Measurements from ENCODE around the gene NUDT8.
"Not testable (repeated sequence)": the region's sequence is repeated elsewhere in the genome, so short reads cannot be mapped to it uniquely, and the experiment has no call there.

The NUDT8 gene

GRCh38 chr11:67613960-67614715 lies 15.6 kb downstream of the NUDT8 start:
- DNase-seq, result peak in 11 of 58 donors; percentile 10 to 49 (median 26)

DNA sequence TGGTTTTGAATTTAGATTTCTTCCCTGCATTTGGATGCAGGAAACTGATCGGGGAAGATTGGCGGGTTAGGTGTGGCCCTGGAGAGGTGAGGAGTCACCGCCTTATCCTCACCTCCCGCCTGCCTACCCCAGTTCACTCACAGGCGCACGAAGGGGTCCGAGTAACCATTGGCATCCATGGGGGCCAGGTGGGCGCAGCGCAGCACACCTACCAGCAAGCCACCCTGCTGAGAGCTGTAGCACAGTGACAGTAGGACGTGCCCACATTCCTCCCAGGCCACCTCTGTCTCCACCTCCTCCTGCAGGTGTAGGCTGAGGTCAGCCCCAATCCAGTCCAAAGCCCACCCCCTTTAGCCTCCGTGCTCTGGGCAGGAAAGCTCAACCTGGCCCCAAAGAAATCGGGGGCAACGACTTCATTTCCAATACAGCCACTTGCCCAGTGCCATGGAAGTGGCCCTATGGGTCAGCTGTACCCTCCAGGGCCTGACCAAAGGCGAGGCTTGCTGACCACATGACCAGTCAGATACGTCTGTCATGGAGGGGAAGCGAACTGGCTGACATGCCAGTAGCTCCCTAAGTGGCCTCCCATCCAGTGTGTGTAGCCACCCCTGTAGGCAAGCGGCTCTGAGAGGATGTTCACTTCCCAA lies 16.3 kb downstream of the NUDT8 start:
- no peak for DNase-seq

DNA sequence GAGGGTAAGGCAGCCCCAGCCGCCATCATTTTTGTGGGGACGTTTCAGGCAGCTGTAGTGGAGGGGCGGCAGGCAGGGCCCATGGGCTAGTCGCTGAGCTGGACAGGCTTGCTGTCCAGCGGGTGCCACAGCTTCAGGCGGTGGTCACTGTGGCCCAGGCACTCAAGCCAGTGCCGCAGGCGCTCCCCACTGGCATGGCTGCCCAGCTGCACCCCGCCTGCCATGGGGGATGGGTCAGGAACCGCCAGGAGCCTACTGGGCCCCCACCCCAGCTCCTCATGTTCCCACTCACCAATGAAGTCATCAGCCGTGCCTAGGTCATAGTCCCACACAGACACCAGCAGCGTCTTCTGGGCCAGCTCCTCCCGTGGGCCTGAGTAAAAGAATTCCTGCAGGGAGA lies 17.0 kb downstream of the NUDT8 start:
- DNase-seq, result no peak

DNA sequence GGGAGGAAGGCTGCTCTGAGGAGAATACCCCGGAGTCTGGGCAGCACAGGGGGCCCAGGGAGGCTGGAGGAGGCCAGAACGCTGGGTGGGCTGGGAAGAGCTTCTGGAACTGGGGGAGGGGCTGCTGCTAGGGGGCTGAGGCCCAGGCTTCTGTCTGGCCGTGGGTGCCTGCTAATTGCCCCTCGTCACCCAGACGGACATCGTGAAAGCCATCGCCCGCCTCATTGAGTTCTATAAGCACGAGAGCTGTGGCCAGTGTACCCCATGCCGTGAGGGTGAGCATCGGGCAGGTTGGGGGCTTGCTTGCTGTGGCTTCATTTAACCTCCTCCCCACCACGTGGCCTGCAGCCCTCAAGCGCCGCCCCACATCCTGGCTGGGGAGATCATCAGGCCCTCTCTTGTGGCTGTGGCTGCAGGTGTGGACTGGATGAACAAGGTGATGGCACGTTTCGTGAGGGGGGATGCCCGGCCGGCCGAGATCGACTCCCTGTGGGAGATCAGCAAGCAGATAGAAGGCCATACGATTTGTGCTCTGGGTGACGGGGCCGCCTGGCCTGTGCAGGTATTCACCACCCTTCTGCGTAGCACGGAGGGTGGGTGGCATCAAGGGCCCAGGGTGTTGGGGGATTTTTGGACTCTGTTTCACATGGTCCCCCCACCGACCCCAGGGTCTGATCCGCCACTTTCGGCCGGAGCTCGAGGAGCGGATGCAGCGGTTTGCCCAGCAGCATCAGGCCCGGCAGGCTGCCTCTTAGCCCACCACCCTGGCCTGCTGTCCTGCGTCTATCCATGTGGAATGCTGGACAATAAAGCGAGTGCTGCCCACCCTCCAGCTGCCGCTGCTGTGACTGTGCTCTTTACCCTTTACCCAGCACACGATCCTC lies 17.8 kb downstream of the NUDT8 start:
- DNase-seq, result no peak

DNA sequence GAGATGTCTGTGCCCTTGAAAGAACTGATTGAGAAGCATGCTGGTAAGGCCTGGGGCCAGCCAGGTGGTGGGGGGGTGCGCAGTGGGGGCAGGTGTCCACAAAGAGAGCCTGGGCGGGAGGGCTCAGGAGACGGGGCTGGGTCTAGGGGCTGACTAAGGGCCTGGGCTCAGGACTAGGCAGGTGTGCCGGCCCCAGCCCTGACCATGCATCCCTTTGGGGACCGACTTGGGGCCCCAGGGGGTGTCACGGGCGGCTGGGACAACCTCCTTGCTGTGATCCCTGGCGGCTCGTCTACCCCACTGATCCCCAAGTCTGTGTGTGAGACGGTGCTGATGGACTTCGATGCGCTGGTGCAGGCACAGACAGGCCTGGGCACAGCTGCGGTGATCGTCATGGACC lies 18.6 kb downstream of the NUDT8 start:
- DNase-seq, result no peak

GRCh38 chr11:67610302-67610868 lies 19.4 kb downstream of the NUDT8 start:
- no peak for DNase-seq

DNA sequence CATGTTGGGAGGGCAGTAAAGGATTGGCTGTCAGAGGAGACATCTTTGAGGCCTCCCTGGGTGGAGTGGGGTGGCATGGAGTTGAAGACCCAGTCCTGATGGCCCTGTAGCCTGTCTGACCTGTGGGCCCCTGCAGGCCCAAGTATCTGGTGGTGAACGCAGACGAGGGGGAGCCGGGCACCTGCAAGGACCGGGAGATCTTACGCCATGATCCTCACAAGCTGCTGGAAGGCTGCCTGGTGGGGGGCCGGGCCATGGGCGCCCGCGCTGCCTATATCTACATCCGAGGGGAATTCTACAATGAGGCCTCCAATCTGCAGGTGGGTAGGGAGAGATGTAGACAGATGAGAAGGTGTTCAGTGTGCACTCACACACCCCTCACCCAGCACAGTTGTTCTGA lies 20.4 kb downstream of the NUDT8 start:
- DNase-seq, result no peak

- DNase-seq, result no peak
Observed at GRCh38 chr11:67608486-67608885, 21.3 kb downstream of the NUDT8 start.

GRCh38 chr11:67607507-67607906 lies 22.2 kb downstream of the NUDT8 start:
- no peak for DNase-seq

- peak; percentile 60 to 97 (median 94) for DNase-seq
Observed at GRCh38 chr11:67606492-67607295, 23.0 kb downstream of the NUDT8 start, which contains the start of gene NDUFV1. TSS of gene NDUFV1 (plus strand) at chr11:67606936. CDS start at chr11:67607005, 69 bp downstream.

DNA sequence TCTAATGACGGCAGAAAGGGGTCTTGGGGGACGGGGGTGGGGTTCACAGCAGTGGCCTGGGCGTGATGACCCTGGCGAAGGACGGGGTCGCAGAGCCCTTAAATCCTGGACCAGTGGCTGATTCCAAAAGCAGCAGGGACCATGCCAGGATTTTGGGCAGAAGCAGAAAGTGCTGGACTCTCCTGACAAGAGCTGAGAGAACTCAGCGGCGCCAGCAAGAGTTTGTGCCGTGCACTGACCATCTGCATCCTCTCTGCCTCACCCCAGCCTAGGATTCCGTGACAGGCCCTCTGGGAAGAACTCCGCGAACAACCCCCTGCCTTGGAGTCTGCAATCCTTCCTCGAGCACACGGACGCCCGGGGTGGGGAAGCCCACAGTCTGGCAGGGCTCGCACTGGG lies 23.6 kb downstream of the NUDT8 start:
- DNase-seq, result peak in 1 of 58 donors; percentile 62

DNA sequence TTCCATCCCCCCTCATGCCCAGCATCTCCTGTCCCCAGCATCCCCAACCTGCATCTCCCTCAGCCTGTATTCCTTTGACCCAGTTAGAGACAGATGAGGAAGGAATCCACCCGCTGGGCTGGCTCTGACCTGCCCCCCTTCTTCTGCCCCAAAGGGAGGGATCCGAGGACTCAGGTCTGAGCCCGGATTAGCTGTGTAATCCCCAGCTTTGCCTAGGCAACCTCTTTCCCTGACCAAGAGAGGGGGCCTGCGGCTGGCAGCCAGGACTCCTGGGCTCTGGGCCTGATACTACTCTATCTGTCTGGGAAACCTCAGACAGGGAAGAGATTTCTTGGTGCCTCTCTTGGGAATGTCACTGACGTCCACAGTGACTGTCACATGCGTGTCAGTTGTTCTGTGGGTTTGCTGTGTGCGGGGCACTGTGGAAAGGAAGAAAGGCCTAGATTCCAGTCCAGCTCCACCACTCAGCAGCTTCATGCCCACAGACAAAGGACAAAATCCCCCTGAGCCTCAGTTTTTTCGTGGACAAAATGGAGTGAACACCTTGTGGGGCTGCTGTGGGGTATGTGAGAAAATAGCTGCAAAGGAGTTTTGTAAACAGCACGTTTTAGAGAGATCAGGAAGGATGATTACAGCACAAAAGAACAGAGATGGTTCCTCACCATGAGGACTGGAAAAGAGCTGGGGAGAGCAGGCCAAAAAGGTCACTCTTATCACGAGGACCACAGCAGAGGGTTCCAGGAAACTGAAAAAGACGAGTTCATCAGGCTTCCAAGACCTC lies 24.3 kb downstream of the NUDT8 start:
- DNase-seq, result peak in 3 of 58 donors; percentile 16 to 65 (median 29)

DNA sequence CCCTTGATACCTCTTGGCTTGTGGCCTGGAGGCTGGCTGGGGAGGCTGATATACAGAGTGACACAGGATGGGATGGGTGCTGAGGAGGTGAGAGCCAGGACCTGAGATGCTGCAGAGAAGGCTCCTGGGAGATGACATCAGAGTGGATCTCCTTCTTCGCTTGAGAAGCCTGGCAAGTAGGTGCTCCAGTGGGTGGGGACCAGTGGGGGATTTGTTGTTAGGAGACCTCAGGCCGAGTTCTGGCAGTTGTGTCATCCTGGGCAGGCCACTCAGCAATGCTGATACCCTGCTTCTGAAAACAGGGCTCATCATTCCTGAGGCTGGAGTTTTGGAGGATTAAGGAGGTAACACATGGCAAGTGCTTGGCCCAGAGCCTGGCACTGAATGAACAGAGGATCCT lies 24.9 kb downstream of the NUDT8 start:
- DNase-seq, result no peak

GRCh38 chr11:67604119-67604518 lies 25.6 kb downstream of the NUDT8 start:
- not testable (repeated sequence) for DNase-seq

- DNase-seq, result no peak
Observed at GRCh38 chr11:67601098-67601497, 28.6 kb downstream of the NUDT8 start.

GRCh38 chr11:67600324-67601029 lies 29.3 kb downstream of the NUDT8 start:
- DNase-seq, result no peak

DNA sequence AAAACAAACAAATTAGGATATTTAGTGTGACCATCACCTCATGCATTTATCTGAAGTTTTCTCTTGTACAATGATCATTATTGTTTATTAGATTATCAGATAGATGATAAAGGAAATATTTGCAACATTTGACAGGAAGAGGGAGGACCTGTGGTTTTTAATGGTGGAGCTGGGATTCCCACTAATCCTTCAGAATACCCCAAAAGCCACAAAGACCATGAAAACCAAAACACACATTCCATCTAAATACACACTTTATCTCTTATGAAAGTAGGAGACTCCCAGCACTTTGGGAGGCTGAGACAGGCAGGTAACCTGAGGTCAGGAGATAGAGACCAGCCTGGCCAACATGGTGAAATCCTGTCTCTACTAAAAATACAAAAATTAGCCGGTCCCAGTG lies 30.6 kb downstream of the NUDT8 start:
- no peak for DNase-seq

- DNase-seq, result not testable (repeated sequence)
Observed at GRCh38 chr11:67597963-67598362, 31.8 kb downstream of the NUDT8 start.

DNA sequence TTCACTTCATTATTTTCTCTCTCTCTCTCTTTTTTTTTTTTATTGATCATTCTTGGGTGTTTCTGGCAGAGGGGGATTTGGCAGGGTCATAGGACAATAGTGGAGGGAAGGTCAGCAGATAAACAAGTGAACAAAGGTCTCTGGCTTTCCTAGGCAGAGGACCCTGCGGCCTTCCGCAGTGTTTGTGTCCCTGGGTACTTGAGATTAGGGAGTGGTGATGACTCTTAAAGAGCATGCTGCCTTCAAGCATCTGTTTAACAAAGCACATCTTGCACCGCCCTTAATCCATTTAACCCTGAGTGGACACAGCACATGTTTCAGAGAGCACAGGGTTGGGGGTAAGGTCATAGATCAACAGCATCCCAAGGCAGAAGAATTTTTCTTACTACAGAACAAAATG lies 32.3 kb downstream of the NUDT8 start:
- not testable (repeated sequence) for DNase-seq
